Fibroblast of lung (primary cell): ENCODE results near the gene LRP1. TPM values are rescaled to one million over a fixed set of nuclear protein-coding genes. Genes with fewer than 3 reads are reported as not detected.

Experiments
- DNase-seq, 2 donors: peaks; one replicate each; pipeline versions ENCODE4 v3.0.0 to v3.0.0-alpha.2; 2010; ENCODE audit warnings: low read depth in 2 of 2
- H2AFZ ChIP-seq: 2 replicates; pipeline ENCODE4 v1.5.1; 2012; ENCODE audit warnings: low read length, control low read depth, inconsistent platforms
- H3K27ac ChIP-seq: 2 replicates; pipeline ENCODE4 v1.5.1; 2011; ENCODE audit warnings: low read length, control low read depth; ENCODE audit not compliant: insufficient read depth
- H3K27me3 ChIP-seq: 2 replicates; pipeline ENCODE4 v1.5.1; 2011; ENCODE audit warnings: mild to moderate bottlenecking, low read length; ENCODE audit not compliant: control insufficient read depth, insufficient read depth
- H3K36me3 ChIP-seq: 2 replicates; pipeline ENCODE4 v1.5.1; 2011; ENCODE audit warnings: low read length; ENCODE audit not compliant: control insufficient read depth, insufficient read depth
- H3K4me1 ChIP-seq: 2 replicates; pipeline ENCODE4 v1.5.1; 2011; ENCODE audit warnings: low read length; ENCODE audit not compliant: control insufficient read depth, insufficient read depth; ENCODE audit errors: extremely low read depth
- H3K4me2 ChIP-seq: 2 replicates; pipeline ENCODE4 v1.5.1; 2011; ENCODE audit warnings: low read length, control low read depth; ENCODE audit not compliant: insufficient read depth; ENCODE audit errors: extremely low read depth
- H3K4me3 ChIP-seq, 4 experiments: fragments of 200-600 bp in 1 of 4; sonication (generic) in 1 of 4; replicated peaks in 1 of 4; 2 replicates each; pipeline ENCODE4 v1.5.1; 2011 to 2016; ENCODE audit warnings: low read length in 4 of 4, low read depth in 3 of 4, mild to moderate bottlenecking in 3 of 4, control low read depth in 2 of 4, inconsistent platforms in 1 of 4, mixed read lengths in 1 of 4; ENCODE audit not compliant: insufficient read depth in 1 of 4; ENCODE audit errors: control extremely low read depth in 1 of 4
- H3K79me2 ChIP-seq: 2 replicates; pipeline ENCODE4 v1.5.1; 2012; ENCODE audit warnings: mild to moderate bottlenecking, low read length, inconsistent platforms; ENCODE audit not compliant: control insufficient read depth, insufficient read depth
- H3K9ac ChIP-seq: 2 replicates; pipeline ENCODE4 v1.5.1; 2011; ENCODE audit warnings: mild to moderate bottlenecking, low read length, control low read depth; ENCODE audit not compliant: insufficient read depth
- H3K9me3 ChIP-seq: 2 replicates; pipeline ENCODE4 v1.5.1; 2012; ENCODE audit warnings: low read depth, low read length; ENCODE audit not compliant: control insufficient read depth, insufficient read depth
- H4K20me1 ChIP-seq: 2 replicates; pipeline ENCODE4 v1.5.1; 2011; ENCODE audit warnings: low read length; ENCODE audit not compliant: control insufficient read depth, insufficient read depth; ENCODE audit errors: extremely low read depth
- CTCF ChIP-seq, 2 donors: IDR thresholded peaks in 1 of 2; conservative IDR thresholded peaks in 1 of 2; 1 replicate in 1 of 2; 2 replicates in 1 of 2; pipeline ENCODE4 v1.5.1; 2011 to 2012; ENCODE audit warnings: low read length in 2 of 2, control low read depth in 1 of 2, inconsistent platforms in 1 of 2, low read depth in 1 of 2, mild to moderate bottlenecking in 1 of 2
- EZH2 ChIP-seq: IDR thresholded peaks from 2 replicates; pipeline ENCODE4 v1.5.1; 2012; ENCODE audit warnings: low read length, control low read depth, mild to moderate bottlenecking; ENCODE audit errors: missing control alignments
- polyA plus RNA-seq, 2 donors: library from polyadenylated mRNA; depleted of rRNA in 1 of 2; stranded (reverse) in 1 of 2; unstranded in 1 of 2; fragments of >200 nt; gene quantifications; 2 replicates each; pipeline ENCODE4 v1.2.1, GENCODE V29; 2011 to 2012; ENCODE audit warnings: missing spikeins in 1 of 2
- total RNA-seq: library from RNA; depleted of rRNA; stranded (reverse); fragments of >200 nt; gene quantifications from 2 replicates; pipeline ENCODE4 v1.2.1, GENCODE V29; 2014

The LRP1 gene
- total and polyA plus RNA-seq, 2 donors (not counting 1 experiment from before 2014, with no cell fraction given), result 92.2 to 464 TPM

DNA sequence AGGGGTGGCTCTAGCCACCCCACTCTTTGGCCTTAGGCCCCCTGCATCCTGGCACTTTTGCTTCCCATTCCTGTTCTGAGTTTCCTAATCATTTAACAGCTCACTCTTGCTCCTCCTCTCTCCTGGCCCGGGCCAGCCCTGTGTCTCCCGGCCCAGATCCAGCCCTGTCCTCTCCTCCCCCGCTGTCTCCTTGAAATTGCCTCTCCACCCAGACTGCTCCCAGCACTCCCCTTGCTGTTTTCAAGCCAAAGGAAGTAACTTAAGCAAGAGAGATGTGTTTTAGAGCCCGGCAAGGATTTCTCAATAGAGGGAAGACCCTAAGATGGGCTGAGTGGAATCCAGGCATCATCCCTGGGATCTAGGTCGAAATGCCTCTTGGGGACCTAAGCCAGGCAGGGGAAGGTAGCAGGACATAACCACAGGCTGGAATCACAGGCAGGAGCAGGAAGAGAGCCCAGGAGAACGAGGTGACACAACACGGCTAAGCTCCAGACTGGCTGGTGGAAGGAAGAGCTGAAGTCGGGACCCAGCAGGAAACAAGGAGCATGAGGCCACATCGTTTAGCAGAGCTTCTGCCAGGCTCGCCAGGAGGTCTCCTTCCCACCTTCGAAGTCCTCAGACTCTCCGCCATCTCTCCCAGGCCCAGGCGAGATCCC, 21.1 kb downstream of the LRP1 start:
- H3K9ac ChIP-seq, result peak overlapping the region; percentile 36
- H3K27ac ChIP-seq, result peak overlapping the region; percentile 93

GRCh38 chr12:57150400-57151000, 22.2 kb downstream of the LRP1 start:
- Histone ChIP-seq H4K20me1 (no peaks in the 10 kb centered on the region), H2AFZ (no peak overlapping the region), H3K79me2 (peaks cover 41% of the 10 kb centered on the region), H3K27me3 (no peaks in the 10 kb centered on the region), H3K4me2 (no peak overlapping the region), H3K9ac (no peak overlapping the region), H3K27ac (peak overlapping the region; percentile 44), H3K9me3 (no peaks in the 10 kb centered on the region), H3K4me3 (no peak overlapping the region), H3K36me3 (peaks cover 38% of the 10 kb centered on the region), H3K4me1 (peaks cover 70% of the 10 kb centered on the region)
- DNase-seq, result no peak
- no peak for TF ChIP-seq CTCF (conservative IDR thresholded peaks at IDR 0.05 in 1 of 2, IDR thresholded peaks at IDR 0.05 in 1 of 2; ENCODE audit: low read depth in 1 of 2, low read length in 2 of 2)
- no peak for TF ChIP-seq EZH2

More for the DNA sequence above, 21.1 kb downstream of the LRP1 start:
- H3K4me1 ChIP-seq, result peaks cover 75% of the 10 kb centered on the region
- peaks cover 50% of the 10 kb centered on the region for H3K79me2 ChIP-seq
- H4K20me1 ChIP-seq, result no peaks in the 10 kb centered on the region
- H2AFZ ChIP-seq, result no peak overlapping the region
- H3K4me3 ChIP-seq, result peak overlapping the region in 1 of 4 experiments; percentile 31
- DNase-seq, result peak; percentile 47 to 87
- H3K9me3 ChIP-seq, result no peaks in the 10 kb centered on the region
- H3K4me2 ChIP-seq, result peak overlapping the region; percentile 75
- no peak for TF ChIP-seq EZH2
- H3K27me3 ChIP-seq, result no peaks in the 10 kb centered on the region
- H3K36me3 ChIP-seq, result peaks cover 40% of the 10 kb centered on the region

DNA sequence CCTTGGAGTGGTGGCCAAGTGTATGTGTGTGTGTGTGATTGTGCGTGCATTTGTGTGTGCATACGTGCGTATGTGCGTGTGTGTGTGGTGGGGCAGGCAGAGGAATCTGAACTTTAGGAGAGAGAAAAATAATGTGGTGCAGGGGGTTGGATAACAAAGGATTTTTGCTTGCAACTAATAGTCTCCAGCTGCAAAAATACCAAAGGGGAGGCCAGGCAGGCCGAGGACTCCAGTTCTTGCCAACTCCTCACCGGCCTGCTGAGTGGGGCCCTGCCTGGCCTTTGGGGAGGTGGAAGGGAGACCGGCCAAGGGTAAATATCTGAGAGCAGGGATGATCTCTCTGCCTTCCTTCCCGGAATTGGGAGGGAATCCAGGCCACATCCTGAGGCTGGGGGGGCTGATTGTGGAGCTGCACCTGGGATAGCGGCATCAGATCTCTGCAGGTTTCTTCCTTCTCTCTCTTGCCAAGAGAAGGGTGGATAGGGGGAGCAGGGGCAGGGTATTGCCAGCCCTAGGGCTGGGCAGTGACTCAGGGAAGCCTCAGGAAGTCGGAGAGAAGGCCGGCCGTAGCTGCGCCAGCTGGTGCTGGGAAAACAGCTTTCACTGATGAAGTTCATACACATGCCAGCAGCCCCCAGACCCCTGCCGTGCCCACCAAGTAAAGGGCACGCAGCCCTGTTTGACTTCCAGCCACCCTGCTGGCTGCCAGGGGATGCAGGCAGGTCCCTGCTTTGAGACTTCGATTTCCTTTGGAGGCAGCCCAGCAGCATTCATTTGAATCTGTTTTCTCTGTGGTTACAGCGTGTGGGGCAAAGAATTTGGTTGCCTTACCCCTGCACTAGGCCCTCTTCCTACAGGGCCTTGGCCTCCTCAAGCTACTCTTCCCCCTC, 23.7 kb downstream of the LRP1 start:
- Histone ChIP-seq H3K9me3 (no peaks in the 10 kb centered on the region), H3K4me1 (peaks cover 58% of the 10 kb centered on the region), H3K27me3 (no peaks in the 10 kb centered on the region), H2AFZ (no peak overlapping the region), H3K4me3 (peak overlapping the region in 1 of 4 experiments; percentile 20), H4K20me1 (no peaks in the 10 kb centered on the region), H3K9ac (peak overlapping the region; percentile 11), H3K79me2 (peaks cover 32% of the 10 kb centered on the region), H3K36me3 (peaks cover 40% of the 10 kb centered on the region), H3K27ac (peak overlapping the region; percentile 94), H3K4me2 (peak overlapping the region; percentile 76)
- peak; percentile 74 to 79 for DNase-seq
- TF ChIP-seq EZH2, result no peak
- TF ChIP-seq CTCF (conservative IDR thresholded peaks at IDR 0.05 in 1 of 2, IDR thresholded peaks at IDR 0.05 in 1 of 2; ENCODE audit: low read depth in 1 of 2, low read length in 2 of 2), result peak in 1 of 2 donors; percentile 11
